ENCODE data around the gene NEAT1.

NEAT1 gene

GRCh38 chr11:65423516-65424204, 1.1 kb downstream of the NEAT1 start:
- no peak for DNase-seq (ENCODE audit: low read depth)

GRCh38 chr11:65424205-65425104, 1.9 kb downstream of the NEAT1 start:
- DNase-seq (ENCODE audit: low read depth): no peak

- peak; percentile 71 for DNase-seq (ENCODE audit: low read depth)
Measured at GRCh38 chr11:65425105-65425970, 2.7 kb downstream of the NEAT1 start.

- DNase-seq (ENCODE audit: low read depth): no peak
Measured at GRCh38 chr11:65425971-65426838, 3.6 kb downstream of the NEAT1 start.

GRCh38 chr11:65426839-65427690, 4.5 kb downstream of the NEAT1 start:
- DNase-seq (ENCODE audit: low read depth): no peak

GRCh38 chr11:65427691-65428577, 5.3 kb downstream of the NEAT1 start:
- DNase-seq (ENCODE audit: low read depth): no peak

- no peak for DNase-seq (ENCODE audit: low read depth)
Measured at GRCh38 chr11:65428578-65429067, 6.0 kb downstream of the NEAT1 start.

GRCh38 chr11:65429068-65429681, 6.6 kb downstream of the NEAT1 start:
- DNase-seq (ENCODE audit: low read depth): no peak

GRCh38 chr11:65429724-65430405, 7.3 kb downstream of the NEAT1 start:
- DNase-seq (ENCODE audit: low read depth): no peak

- DNase-seq (ENCODE audit: low read depth): no peak
Measured at GRCh38 chr11:65430406-65431217, 8.0 kb downstream of the NEAT1 start.

GRCh38 chr11:65431451-65432099, 9.0 kb downstream of the NEAT1 start:
- DNase-seq (ENCODE audit: low read depth): no peak

GRCh38 chr11:65432100-65432650, 9.6 kb downstream of the NEAT1 start:
- DNase-seq (ENCODE audit: low read depth): no peak

GRCh38 chr11:65432686-65433582, 10.3 kb downstream of the NEAT1 start:
- no peak for DNase-seq (ENCODE audit: low read depth)

GRCh38 chr11:65433657-65434056, 11.1 kb downstream of the NEAT1 start:
- DNase-seq (ENCODE audit: low read depth): no peak

- no peak for DNase-seq (ENCODE audit: low read depth)
Measured at GRCh38 chr11:65434057-65434666, 11.6 kb downstream of the NEAT1 start.
